CD4-positive, alpha-beta T cell treated with Interleukin-4 for 4 hours (primary cell): ENCODE measurements around the gene MRPL41.
"Not testable (repeated sequence)": the region's sequence is repeated elsewhere in the genome, so short reads cannot be mapped to it uniquely, and the experiment has no call there.

ENCODE experiments used
- DNase-seq: peaks from one replicate; pipeline ENCODE4 v3.0.0-alpha.2; 2020

The MRPL41 gene

GRCh38 chr9:137522746-137523455 is 28.8 kb upstream of the MRPL41 start:
- DNase-seq = no peak

DNA sequence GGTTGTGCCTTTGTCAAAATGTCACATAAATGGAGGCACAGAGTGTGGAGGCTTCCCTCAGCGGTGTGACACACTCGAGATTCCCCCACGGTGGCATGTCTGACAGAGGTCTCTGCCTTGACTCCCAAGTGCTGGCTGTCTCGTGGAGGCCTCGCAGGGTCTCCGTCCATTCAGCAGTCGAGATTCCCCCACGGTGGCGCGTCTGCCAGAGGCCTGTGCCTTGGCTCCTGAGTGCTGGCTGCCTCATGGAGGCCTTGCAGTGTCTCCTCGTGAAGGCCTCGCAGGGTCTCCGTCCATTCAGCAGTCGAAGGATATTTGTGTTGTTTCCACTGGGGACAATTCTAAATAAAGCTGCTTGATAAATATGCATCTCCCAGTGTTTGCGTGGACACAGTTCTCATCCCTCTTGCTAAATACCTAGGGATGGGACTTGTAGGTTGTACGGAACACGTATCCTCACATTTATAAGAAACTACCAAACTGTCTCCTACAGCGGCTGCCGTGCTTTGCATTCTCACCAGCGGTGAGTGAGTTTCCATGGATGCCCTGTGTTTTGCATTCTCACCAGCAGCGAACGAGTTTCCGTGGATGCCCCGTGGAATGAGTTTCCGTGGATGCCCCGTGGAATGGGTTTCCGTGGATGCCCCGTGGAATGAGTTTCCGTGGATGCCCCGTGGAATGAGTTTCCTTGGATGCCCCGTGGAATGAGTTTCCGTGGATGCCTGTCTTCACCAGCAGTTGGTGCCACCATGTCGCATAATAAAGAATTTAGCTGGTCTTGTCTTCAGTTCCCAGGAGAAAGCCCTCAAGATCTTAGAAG is 27.3 kb upstream of the MRPL41 start:
- no peak for DNase-seq

DNA sequence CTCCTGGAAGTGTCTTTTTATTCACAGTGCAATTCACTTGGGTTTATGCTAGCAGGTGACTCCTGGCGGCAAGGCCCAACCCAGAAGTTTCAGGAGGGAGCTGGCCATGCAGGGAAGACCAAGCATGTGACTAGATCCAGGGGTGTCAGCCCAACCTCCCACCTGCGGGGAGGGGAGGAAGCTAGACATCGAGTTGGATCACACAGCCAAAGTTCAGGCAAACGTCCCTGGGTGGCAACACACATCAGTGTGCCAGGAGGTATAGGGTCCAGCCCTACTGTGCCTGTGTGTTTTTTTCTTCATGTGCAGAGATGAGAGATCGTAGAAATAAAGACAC is 26.7 kb upstream of the MRPL41 start:
- DNase-seq = no peak

DNA sequence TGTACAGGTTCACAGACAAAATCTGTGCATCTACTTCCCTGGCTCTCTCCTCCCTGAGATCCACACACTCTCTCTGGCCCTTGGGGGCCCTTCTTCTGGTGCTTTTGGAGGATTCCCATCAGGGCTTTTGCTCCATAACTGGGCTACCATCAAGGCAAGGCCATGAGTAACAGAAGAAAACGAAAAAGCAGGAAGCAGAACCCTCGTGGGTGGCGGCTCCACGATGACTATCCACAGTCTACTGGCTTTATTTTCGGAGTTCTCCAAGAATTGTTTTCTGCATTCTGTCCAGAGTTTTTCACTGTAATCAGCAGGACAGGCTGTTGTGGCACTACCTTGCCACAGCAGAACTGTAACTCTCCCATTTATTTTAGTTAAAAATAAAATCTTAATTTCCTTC is 21.3 kb upstream of the MRPL41 start:
- DNase-seq = no peak

GRCh38 chr9:137531099-137531765 is 20.4 kb upstream of the MRPL41 start:
- DNase-seq = no peak

- not testable (repeated sequence) for DNase-seq
Observed at GRCh38 chr9:137532891-137533468, 18.7 kb upstream of the MRPL41 start.

DNA sequence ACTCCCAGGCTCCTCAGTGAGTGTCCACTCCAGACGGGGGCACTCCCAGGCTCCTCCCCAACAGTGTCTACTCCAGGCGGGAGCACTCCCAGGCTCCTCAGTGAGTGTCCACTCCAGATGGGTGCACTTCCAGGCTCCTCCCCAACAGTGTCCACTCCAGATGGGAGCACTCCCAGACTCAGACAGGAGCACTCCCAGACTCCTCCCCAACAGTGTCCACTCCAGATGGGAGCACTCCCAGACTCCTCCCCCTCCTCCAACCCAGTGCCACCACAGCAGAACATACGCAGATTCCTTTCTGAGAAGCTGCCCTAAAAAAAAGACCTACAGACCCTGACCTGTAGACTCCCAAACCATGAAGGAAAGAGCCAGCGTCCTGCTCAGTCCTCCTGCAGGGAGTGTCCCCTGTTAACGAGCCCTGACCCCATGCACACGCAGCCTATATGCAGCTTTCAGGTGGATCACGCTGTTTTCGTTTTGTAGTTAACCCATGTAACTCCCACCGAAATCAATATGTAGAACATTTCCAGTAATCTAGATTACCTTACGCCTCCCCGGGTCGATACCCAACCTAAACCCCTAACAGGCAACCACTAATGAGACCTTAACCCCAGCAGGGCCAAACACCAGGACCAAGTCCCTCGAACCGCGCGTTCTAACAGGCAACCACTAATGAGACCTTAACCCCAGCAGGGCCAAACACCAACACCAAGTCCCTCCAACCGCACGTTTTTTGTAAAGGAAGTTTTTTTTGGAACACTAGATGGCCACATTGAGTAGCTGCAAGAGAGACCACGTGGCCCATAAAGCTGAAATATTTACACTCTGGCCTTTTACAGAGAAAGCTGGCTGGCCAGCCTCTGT is 17.2 kb upstream of the MRPL41 start:
- peak; percentile 31 for DNase-seq

GRCh38 chr9:137535120-137535428 is 16.6 kb upstream of the MRPL41 start:
- DNase-seq = no peak

DNA sequence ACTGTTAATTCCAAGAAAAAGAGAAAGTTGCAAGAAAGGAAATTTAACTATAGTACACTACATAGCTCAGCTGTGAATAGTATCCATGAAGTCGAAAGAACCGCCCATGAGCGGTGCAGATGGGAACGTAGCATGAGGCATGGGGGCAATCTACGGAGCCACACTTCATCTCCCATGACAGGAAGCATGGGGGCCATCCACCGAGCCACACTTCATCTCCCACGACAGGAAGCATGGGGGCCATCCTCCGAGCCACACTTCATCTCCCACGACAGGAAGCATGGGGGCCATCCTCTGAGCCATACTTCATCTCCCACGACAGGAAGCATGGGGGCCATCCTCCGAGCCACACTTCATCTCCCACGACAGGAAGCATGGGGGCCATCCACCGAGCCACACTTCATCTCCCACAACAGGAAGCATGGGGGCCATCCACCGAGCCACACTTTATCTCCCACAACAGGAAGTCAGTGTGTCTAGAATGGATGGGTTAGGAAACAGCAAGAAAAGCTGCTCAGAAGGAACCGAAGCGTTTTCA is 15.0 kb upstream of the MRPL41 start:
- not testable (repeated sequence) for DNase-seq

- no peak for DNase-seq
Observed at GRCh38 chr9:137538058-137538457, 13.6 kb upstream of the MRPL41 start.

- DNase-seq = no peak
Observed at GRCh38 chr9:137540536-137540935, 11.1 kb upstream of the MRPL41 start.

DNA sequence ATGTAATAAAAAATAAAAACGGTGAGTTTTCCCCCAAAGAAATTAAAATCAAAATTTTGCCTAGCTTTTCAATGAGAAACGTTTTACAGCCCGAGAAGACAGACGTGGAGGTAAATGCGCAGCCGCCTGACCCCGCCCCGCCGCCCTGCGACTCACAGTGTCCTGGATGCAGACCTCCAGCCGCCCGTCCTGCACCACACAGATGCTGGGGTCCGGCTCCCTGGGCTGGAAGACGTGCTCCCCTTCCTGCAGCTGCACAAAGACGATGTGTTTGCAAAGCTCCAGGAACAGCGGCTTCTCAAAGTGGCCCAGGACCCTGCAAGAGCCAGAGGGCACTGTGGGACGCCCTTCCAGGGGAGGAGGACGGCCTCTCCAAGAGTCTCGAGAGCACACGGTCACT is 9.2 kb upstream of the MRPL41 start:
- no peak for DNase-seq

- DNase-seq = no peak
Observed at GRCh38 chr9:137543237-137543963, 8.3 kb upstream of the MRPL41 start.

DNA sequence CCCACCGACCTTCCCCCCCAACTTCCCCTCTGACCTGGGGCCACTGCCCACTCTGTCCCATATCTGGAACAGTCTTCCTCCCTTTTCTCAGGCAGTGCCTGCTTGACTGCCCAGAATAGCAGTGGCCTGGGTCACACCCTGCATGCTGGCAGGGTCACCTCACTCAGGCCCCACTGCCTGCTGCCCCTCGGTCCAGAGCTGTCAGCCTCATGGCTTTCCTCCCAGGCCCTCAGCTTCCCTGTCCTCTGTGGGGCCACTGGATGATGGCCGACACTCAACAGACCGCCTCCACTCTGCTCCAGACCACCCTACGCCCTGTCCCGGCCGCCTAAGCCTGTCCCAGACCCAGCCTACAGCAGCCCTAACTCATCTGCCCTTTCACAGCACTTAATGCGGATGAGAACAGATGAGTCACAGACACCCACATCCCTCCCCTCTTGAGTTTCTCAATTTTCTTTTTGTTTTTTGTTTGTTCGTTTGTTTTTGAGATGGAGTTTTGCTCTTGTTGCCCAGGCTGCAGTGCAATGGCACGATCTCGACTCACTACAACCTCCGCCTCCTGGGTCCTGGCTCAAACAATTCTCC is 7.4 kb upstream of the MRPL41 start:
- DNase-seq = no peak

DNA sequence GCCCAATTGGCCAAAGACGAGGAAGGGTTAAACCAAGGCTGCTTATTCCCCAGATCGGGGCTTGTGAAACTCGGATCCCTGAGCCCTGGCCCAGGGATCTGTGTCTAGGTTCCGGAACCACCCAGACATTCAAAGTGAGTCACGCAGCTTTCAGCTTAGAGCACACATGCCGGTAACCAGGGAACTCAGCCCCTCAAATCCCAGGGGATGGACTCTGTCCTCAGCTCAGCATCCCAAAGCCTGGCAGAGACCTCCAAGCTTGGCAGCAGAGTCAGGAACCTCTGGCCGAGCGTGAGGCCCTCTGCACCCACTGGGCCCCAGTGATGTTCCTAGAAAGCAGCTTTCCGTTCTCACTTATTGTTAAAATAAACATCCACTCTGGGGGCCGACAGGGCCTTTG is 6.6 kb upstream of the MRPL41 start:
- DNase-seq = no peak

- DNase-seq = no peak
Observed at GRCh38 chr9:137547687-137548543, 3.8 kb upstream of the MRPL41 start.

GRCh38 chr9:137550231-137550621 is 1.5 kb upstream of the MRPL41 start, which contains the start of gene PNPLA7:
TSS of gene PNPLA7 (minus strand) at chr9:137550402. CDS start at chr9:137550197, 205 bp downstream.
- DNase-seq = peak; percentile 57

DNA sequence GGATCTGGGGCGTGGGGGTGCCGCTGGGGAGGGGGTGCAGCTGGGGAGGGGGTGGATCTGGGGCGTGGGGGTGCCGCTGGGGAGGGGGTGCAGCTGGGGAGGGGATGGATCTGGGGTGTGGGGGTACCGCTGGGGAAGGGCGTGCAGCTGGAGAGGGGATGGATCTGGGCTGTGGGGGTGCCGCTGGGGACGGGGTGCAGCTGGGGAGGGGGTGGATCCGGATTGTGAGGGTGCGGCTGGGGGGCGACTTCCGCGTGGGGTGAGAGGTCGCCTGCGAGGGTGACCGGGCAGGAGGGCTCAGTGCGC is 768 bp upstream of the MRPL41 start:
- not testable (repeated sequence) for DNase-seq

DNA sequence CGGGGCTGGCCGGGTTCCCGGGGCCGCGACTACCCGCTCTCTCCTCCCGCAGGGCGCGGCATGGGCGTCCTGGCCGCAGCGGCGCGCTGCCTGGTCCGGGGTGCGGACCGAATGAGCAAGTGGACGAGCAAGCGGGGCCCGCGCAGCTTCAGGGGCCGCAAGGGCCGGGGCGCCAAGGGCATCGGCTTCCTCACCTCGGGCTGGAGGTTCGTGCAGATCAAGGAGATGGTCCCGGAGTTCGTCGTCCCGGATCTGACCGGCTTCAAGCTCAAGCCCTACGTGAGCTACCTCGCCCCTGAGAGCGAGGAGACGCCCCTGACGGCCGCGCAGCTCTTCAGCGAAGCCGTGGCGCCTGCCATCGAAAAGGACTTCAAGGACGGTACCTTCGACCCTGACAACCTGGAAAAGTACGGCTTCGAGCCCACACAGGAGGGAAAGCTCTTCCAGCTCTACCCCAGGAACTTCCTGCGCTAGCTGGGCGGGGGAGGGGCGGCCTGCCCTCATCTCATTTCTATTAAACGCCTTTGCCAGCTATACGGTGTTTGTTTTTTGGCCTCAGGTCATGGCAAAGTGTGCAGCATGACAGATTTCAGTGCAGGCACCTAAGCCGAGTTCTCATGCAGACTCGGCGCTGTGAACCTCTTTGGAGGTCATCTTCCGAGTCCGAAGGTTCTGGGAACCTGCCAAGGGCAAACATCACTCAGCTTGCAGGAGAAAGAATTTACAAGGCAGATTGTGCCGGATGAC is 516 bp downstream of the MRPL41 start:
- no peak for DNase-seq

DNA sequence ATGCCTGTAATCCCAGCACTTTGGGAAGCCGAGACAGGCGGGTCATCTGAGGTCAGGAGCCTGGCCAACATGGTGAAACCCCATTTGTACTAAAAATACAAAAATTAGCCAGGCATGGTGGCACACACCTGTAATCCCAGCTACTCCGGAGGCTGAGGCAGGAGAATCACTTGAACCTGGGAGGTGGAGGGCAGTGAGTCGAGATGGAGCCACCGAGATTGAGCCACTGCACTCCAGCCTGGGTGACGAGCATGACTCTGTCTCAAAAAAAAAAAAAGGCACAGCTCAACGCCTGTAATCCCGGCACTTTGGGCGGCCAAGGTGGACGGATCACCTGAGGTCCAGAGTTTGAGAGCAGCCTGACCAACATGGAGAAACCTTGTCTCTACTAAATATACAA is 2.0 kb downstream of the MRPL41 start:
- not testable (repeated sequence) for DNase-seq
